ENCODE results near the gene APCDD1L. TPM values are rescaled to one million over a fixed set of nuclear protein-coding genes. Genes with fewer than 3 reads are reported as not detected.

APCDD1L gene
- total RNA-seq, 4 donors from 2014 or later, result 0.59 to 2.1 (median 1.1) TPM; not detected in 1

GRCh38 chr20:58537831-58538230, 22.6 kb upstream of the APCDD1L start:
- no peaks in the 10 kb centered on the region for H3K9me3 ChIP-seq

GRCh38 chr20:58536289-58536688, 21.1 kb upstream of the APCDD1L start:
- H3K4me1 ChIP-seq, result no peaks in the 10 kb centered on the region
- intact Hi-C loops (cut with DNase I; ENCODE audit: low total_unique reads), result no loop called here
- no peaks in the 10 kb centered on the region for H3K36me3 ChIP-seq
- TF ChIP-seq POLR2A (IDR thresholded peaks at IDR 0.05) (no peak), CTCF (IDR thresholded peaks at IDR 0.05) (no peak)
- H3K4me3 ChIP-seq, result no peak overlapping the region
- H3K27me3 ChIP-seq, result no peaks in the 10 kb centered on the region
- no peak overlapping the region for H3K27ac ChIP-seq
- DNase-seq, result no peak
- peaks cover 0 to 10% of the 10 kb centered on the region in 2 donors for H3K9me3 ChIP-seq

More at GRCh38 chr20:58537831-58538230, 22.6 kb upstream of the APCDD1L start:
- no peak for DNase-seq
- H3K27ac ChIP-seq, result no peak overlapping the region
- intact Hi-C loops (cut with DNase I; ENCODE audit: low total_unique reads), result no loop called here
- no peak overlapping the region for H3K4me3 ChIP-seq
- no peaks in the 10 kb centered on the region for H3K36me3 ChIP-seq
- no peaks in the 10 kb centered on the region for H3K4me1 ChIP-seq
- H3K27me3 ChIP-seq, result no peaks in the 10 kb centered on the region
- no peak for TF ChIP-seq CTCF (IDR thresholded peaks at IDR 0.05)
- no peak for TF ChIP-seq POLR2A (IDR thresholded peaks at IDR 0.05)

- DNase-seq, result no peak
- Histone ChIP-seq H3K9me3 (peaks cover 0 to 18% of the 10 kb centered on the region in 2 donors), H3K4me3 (no peak overlapping the region), H3K36me3 (no peaks in the 10 kb centered on the region), H3K27me3 (no peaks in the 10 kb centered on the region), H3K4me1 (no peaks in the 10 kb centered on the region), H3K27ac (no peak overlapping the region)
- intact Hi-C loops (cut with DNase I; ENCODE audit: low total_unique reads), result no loop called here
- no peak for TF ChIP-seq CTCF (IDR thresholded peaks at IDR 0.05)
- TF ChIP-seq POLR2A (IDR thresholded peaks at IDR 0.05), result no peak
These were observed 16.5 kb upstream of the APCDD1L start for GRCh38 chr20:58531657-58532056.

- DNase-seq, result no peak
- intact Hi-C loops (cut with DNase I; ENCODE audit: low total_unique reads), result no loop called here
- H3K36me3 ChIP-seq, result no peaks in the 10 kb centered on the region
- H3K9me3 ChIP-seq, result peaks cover 0 to 22% of the 10 kb centered on the region in 2 donors
- H3K27ac ChIP-seq, result no peak overlapping the region
- H3K4me3 ChIP-seq, result no peak overlapping the region
- H3K27me3 ChIP-seq, result no peaks in the 10 kb centered on the region
- TF ChIP-seq CTCF (IDR thresholded peaks at IDR 0.05) (no peak), POLR2A (IDR thresholded peaks at IDR 0.05) (no peak)
- no peaks in the 10 kb centered on the region for H3K4me1 ChIP-seq
These were observed 15.9 kb upstream of the APCDD1L start for GRCh38 chr20:58531063-58531462.

GRCh38 chr20:58528412-58528811, 13.2 kb upstream of the APCDD1L start:
- peaks cover 0 to 22% of the 10 kb centered on the region in 2 donors for H3K9me3 ChIP-seq
- no peak overlapping the region for H3K27ac ChIP-seq
- no peaks in the 10 kb centered on the region for H3K4me1 ChIP-seq
- no peaks in the 10 kb centered on the region for H3K36me3 ChIP-seq
- no peaks in the 10 kb centered on the region for H3K27me3 ChIP-seq
- no peak overlapping the region for H3K4me3 ChIP-seq
- TF ChIP-seq POLR2A (IDR thresholded peaks at IDR 0.05) (no peak), CTCF (IDR thresholded peaks at IDR 0.05) (no peak)
- intact Hi-C loops (cut with DNase I; ENCODE audit: low total_unique reads), result no loop called here
- no peak for DNase-seq

Data from uterus (tissue), 4 donors.